HG03064 (cell line): ENCODE data around the gene TMEM38B.
"Not testable (repeated sequence)": the region's sequence is repeated elsewhere in the genome, so short reads cannot be mapped to it uniquely, and the experiment has no call there.

ENCODE experiments used
- ATAC-seq: cut with Tn5 transposase; IDR thresholded peaks from one replicate; pipeline ENCODE4 v1.9.1; 2021; ENCODE audit warnings: low read depth; ENCODE audit not compliant: unreplicated experiment

The TMEM38B gene

DNA sequence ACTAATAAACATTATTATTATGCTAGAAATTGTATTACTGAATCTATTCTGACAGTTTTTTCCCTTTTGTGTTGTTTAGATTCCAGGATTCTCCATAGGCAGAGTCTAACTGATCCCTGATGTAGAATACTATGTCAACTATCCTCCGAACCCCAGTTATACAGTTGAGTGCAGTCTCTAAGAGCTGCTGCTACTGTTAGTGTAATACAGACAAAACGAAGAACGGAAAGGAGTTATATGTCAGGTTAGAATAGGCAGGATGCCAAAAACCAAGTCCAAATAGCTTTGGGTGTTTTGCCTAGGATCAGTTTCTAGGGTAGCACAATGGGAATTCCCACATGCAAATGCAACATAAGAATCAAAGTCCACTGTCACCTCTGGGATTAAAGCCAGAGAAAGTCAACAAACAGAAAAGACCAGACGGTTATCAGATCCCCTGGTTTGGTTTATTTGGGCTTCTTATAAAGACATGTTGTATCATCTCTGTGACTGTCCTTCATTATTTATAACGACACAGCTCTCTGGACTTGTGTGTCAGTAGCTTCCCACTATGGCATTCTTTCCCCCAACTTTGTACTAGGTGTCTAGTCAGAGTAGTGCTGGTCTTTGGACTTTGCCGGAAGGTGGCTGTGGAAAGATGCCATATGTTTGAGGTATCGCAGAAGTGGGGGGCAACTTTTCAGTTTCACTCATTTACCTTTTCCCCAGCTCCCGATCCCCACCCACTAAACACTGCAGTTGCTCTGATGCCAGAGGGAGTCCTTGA lies 14.9 kb upstream of the TMEM38B start:
- no peak for ATAC-seq

GRCh38 chr9:105681313-105681712 lies 13.0 kb upstream of the TMEM38B start:
- no peak for ATAC-seq

DNA sequence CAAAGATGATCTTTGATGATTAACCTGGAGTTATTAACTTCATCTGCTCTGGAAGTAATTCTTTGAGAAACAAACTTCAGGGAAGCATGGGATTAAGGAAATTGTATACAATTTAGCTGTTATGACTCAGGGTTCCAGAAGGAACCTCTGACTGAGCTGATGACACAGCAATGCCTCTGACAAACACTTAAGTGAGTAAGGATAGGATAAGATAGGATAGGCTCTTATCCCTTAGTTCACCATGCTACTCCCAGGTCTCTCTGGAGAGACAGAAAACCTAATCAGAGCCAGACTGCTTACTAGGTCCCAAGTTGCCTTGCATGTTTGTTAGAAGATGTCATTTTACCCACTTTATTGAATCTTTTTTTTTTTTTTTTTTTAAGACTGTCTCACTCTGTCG lies 12.6 kb upstream of the TMEM38B start:
- no peak for ATAC-seq

DNA sequence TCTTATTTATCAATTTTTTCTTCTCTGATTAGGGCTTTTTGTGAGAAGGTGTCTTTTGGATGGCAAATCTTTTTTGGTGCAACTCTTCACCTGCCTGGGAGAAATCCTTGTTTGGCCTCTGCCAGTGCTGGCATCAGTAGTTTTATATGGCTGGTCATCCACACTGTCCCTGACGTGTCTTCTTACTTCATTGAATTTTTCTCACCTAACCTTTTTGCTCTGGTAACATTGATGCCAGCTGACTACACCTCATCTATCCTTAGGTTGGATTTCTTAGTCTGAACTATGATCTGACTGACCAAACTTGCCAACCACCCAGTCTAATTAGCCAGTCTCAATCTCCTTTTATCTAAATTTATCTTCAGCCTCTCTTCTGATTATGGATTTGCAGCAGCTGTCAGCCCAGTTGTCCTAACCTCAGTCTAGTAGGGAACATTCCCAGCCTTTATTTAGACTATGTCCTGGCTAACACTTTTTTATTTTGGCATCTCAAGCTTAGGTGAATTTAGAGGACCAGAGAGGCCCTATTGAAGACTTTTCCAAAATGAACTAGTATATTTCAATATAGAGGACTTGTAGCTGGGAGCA lies 10.6 kb upstream of the TMEM38B start:
- no peak for ATAC-seq

DNA sequence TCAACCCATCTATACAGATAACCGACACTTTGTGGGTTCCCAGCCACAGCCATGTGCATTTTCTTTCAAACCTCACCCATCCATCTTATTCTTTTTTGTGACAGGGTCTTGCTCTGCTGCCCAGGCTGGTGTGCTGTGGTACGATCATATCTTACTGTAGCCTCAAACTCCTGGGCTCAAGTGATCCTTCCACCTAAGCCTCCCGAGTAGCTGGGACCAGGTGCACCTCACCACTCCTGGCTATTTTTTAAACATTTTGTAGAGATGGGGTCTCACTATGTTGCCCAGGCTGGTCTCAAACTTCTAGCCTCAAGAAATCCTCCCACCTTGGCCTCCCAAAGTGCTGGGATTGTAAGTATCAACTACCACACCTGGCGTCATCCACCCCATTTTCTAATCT lies 7.4 kb upstream of the TMEM38B start:
- ATAC-seq: no peak

GRCh38 chr9:105690742-105691141 lies 3.6 kb upstream of the TMEM38B start:
- ATAC-seq: no peak

GRCh38 chr9:105693435-105694189 lies 729 bp upstream of the TMEM38B start:
- ATAC-seq: peak; percentile 35

DNA sequence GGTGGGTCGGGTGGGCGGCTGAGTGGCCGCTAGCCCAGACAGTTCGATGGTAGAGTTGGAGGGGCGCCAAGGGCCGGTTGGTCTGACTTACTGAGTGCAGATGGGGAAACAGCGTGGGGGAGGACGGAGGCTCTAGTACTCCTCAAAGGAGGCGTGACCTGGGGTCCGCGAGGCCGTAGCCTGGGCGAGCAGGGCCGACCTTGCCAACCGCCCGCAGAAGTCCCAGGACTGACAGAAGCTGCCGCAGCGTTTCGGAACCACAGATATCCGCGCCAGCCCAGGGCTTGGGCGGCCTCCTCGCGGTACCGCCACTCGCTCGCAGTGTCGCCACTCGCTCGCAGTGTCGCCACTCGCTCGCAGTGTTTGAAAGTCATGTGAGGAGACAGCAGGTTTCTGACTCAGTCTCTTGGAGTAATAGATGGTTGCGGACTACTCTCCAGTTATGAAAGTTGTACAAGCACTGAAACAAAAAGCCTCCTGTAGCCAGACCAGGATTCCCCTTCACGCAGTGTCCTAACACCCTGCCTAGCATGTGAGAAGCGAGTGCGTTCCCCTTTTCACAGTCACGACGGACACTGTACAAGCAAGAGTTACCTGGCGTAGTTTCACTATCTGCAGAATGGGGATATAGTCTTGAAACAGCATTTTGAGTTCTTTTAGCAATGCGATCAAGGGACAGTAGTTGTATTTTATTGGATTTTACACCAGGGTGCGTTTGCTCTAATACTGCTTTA lies 674 bp downstream of the TMEM38B start:
- ATAC-seq: peak; percentile 52

DNA sequence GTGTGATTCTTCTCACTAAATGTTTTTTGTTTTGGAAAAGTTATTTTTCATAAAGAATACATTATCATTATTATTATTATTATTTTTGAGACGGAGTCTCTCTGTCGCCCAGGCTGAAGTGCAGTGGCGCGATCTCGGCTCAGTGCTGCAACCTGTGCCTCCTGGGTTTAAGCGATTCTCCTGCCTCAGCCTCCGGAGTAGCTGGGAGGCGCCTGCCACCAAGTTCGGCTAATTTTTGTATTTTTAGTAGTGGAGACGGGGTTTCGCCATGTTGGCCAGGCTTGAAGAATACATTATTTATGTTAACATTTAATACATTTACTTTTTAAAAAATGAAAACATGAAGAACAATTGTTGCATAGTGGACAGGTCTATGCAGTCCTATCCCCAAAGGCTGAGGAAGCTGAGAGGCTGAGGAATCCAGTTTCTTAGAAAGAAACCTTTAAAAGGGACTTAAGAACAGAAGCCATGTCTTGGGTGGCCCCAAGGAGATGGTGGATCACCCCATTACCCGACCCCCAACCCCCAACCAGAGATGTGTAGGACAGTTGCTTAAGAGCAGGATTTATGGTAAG lies 2.0 kb downstream of the TMEM38B start:
- no peak for ATAC-seq

- no peak for ATAC-seq
Measured at GRCh38 chr9:105697871-105698270, 3.5 kb downstream of the TMEM38B start.

DNA sequence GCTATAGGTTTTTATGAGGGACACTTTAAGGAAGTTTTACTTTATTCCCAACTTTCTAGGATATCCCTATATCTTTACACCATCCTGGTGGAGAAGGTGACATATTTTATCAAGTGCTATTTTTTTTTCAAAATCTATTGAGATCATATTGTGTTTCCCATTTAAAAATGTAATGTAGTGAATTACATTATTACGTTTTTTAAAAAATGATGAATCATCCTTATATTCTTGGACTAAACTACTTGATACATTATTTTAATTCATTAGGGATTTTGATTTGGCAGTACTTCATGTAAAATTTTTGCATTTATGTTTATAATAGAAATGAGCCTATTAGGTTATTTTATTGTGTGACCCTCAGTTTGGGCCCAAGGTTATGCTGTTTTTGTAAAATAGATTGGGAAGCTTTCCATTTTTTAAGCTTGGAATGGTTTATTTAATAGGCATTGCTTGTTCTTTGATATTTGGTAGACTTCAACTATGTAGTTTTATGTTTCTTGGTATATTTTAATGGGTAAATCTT lies 4.1 kb downstream of the TMEM38B start:
- ATAC-seq: no peak

- no peak for ATAC-seq
Measured at GRCh38 chr9:105700668-105701067, 6.3 kb downstream of the TMEM38B start.

- ATAC-seq: no peak
Measured at GRCh38 chr9:105701145-105701544, 6.8 kb downstream of the TMEM38B start.

DNA sequence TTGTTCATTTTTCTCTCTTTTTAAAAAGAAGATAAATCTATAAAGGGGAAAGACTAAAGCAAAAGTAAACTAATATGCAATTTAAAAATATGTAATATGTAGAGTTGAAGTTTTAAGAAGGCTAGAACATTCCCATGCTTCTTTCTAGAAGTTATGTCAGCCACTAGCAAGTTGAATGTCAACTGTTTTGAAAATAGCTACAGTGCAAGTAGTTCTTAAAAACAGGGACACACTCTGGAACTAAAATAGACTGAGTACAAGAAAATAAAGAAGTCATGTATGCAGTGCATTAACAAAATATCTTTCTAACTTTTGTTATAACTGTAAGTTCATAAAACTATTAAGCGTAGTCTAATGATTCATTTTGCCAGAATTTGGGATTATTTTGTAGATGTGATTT lies 7.9 kb downstream of the TMEM38B start:
- ATAC-seq: no peak

GRCh38 chr9:105703638-105704037 lies 9.3 kb downstream of the TMEM38B start:
- ATAC-seq: not testable (repeated sequence)

DNA sequence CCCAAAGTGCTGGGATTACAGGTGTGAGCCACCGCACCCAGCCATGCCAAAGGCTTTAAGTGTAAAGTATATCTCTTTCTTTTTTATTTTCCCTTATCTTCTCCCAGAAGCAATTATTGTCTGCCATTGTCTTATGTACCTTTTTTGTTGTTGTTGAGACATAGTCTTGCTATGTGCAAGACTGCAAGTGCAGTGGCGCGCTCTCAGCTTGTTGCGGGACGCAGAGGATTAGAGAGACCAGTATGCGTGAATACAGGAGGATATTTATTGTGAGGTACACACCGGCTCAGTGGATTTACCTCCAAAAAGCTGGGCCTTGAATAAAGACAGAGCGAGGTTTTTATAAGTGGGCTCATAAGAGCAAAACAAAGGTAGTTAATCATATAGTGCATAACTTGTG lies 11.8 kb downstream of the TMEM38B start:
- ATAC-seq: no peak

DNA sequence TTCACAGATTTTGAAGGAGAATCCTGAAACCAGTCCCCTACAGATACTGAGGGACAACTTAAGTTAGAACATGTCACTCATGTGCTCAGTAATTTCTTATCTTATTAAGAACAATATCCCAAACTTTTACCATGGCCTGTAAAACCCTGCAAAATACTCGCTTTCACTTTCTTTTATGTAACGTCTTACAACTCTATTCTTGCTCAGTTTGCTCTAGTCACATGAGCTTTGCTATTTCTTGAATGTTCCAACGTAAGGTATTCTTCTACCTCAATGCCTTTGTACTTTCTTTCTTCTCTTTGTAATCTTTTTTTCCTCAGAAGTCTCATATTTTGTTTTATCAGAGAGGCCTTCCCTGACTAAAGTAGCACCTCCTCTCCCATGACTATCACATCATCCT lies 14.1 kb downstream of the TMEM38B start:
- no peak for ATAC-seq

DNA sequence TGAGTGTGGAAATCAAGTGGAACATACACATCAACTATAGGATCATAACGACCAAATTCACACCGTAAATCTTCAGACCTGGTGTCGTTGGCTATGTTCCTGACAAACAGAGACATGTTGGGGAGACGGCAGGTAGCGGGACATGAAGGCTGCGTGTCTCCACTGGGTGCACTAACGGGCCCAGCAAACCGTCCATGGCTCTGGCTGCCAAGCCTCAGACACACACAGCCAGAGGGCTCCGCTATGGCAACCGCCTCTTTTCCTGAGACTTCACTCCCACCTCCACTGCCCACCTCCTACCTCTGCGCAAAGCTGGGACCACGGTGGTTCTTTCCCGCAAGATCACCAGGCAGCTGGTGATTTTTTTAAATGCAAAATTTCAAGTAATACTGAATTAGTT lies 16.3 kb downstream of the TMEM38B start:
- no peak for ATAC-seq

DNA sequence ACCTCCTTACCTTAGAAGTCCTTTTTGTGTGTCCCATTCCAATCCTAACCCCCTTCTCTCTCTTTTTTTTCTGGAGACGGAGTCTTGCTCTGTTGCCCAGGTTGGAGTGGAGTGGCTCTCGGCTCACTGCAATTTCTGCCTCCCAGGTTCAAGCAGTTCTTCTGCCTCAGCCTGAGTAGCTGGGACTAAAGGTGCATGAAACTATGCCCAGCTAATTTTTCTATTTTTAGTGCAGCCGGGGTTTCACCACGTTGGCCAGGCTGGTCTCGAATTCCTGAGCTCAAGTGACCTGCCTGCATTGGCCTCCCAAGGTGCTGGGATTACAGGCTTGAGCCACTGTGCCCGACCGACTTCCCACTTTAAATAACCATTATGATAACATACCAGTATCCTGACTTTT lies 17.5 kb downstream of the TMEM38B start:
- ATAC-seq: no peak

GRCh38 chr9:105712297-105712696 lies 18.0 kb downstream of the TMEM38B start:
- no peak for ATAC-seq
